Activated CD4-positive, alpha-beta T cell treated with anti-CD3 and anti-CD28 coated beads for 36 hours (primary cell): ENCODE measurements around the gene ALPP. TPM values are rescaled to one million over a fixed set of nuclear protein-coding genes. Genes with fewer than 3 reads are reported as not detected.
"Not testable (repeated sequence)": the region's sequence is repeated elsewhere in the genome, so short reads cannot be mapped to it uniquely, and the experiment has no call there.

ENCODE experiments used
- ATAC-seq: fragments of 200-7000 bp; cut with Tn5 transposase; one replicate; pipeline ENCODE4 v1.10.0; 2021; ENCODE audit warnings: mild to moderate bottlenecking, moderate library complexity
- CTCF ChIA-PET: fragments of 350-600 bp; sonication (Branson Sonifier 250); formaldehyde crosslinking; loops from one replicate; lab custom pipeline; 2021; ENCODE audit warnings: antibody characterized with exemption; lab: Charles Lee
- POLR2A ChIA-PET: fragments of 350-600 bp; sonication (Branson Sonifier 250); formaldehyde crosslinking; loops from one replicate; lab custom pipeline; 2021; ENCODE audit warnings: antibody characterized with exemption, inconsistent platforms; lab: Charles Lee
- DNase-seq: peaks from one replicate; pipeline ENCODE4 v3.0.0-alpha.2; 2020
- H3K27ac Mint-ChIP-seq: one replicate; pipeline ENCODE4 v1.8.0; 2021; ENCODE audit warnings: mixed read lengths
- H3K27me3 Mint-ChIP-seq: one replicate; pipeline ENCODE4 v1.8.0; 2021; ENCODE audit warnings: mixed read lengths
- H3K36me3 Mint-ChIP-seq: one replicate; pipeline ENCODE4 v1.8.0; 2021; ENCODE audit warnings: low read depth, mixed read lengths
- H3K4me1 Mint-ChIP-seq: one replicate; pipeline ENCODE4 v1.8.0; 2021; ENCODE audit warnings: mixed read lengths
- H3K4me3 Mint-ChIP-seq: one replicate; pipeline ENCODE4 v1.8.0; 2021; ENCODE audit warnings: mild to moderate bottlenecking, moderate library complexity, mixed read lengths
- H3K9me3 Mint-ChIP-seq: one replicate; pipeline ENCODE4 v1.8.0; 2021; ENCODE audit warnings: low read depth, mixed read lengths
- intact Hi-C, 2 experiments: fragments of 100-400 bp; cut with DNase I in 1 of 2; cut with micrococcal nuclease in 1 of 2; formaldehyde crosslinking; loops; one replicate each; pipeline versions ENCODE4 v1.14.2 to v1.15.1; 2022 to 2024; cut with DNase I, micrococcal nuclease
- total RNA-seq, 2 experiments: library from RNA; stranded (reverse); gene quantifications; one replicate each; pipeline ENCODE4 v1.2.3, GENCODE V29; 2021

The ALPP gene
- total RNA-seq, 2 experiments from 2014 or later: not detected

DNA sequence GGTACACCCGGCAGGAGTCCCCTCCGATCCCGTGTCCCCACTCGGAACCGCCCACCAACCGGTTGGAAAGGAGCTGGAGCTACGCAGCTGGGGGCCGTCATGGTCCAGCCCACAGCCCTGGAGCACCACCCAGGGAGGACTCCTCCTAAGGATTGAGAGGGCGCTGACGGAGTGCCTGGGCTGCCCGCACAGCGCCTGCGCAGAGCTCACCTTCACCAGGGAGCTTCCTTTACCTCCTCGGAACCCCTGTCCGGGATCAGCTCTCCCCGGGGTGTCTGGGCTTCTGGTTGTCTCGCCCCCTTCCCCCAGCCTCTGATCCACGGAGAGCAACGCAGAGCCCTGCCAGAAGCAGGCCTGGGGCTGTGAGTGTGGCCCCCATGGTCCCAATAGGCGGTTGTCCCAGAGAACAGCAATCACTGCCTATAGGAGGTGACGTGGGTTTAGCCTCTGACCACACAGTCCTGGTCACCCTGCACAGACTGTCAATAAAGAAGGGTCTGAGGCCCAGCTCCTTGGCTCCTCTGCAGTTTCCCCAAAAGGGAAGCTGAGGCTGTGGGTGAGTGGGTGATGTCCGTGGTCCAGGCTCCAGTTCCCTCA, 42.7 kb downstream of the ALPP start:
- intact Hi-C loops: no loop called here
- no peak for ATAC-seq
- H3K27ac Mint-ChIP-seq: no peak overlapping the region
- peaks cover 29% of the 10 kb centered on the region for H3K27me3 Mint-ChIP-seq
- peaks cover 11% of the 10 kb centered on the region for H3K9me3 Mint-ChIP-seq
- H3K4me3 Mint-ChIP-seq: no peak overlapping the region
- no peak for DNase-seq
- peaks cover 4% of the 10 kb centered on the region for H3K36me3 Mint-ChIP-seq
- H3K4me1 Mint-ChIP-seq: peaks cover 15% of the 10 kb centered on the region
- ChIA-PET POLR2A (no interaction called here), CTCF (interaction anchor here (0.6 to 1.3 kb wide), 5 partner anchors 9 to 515 kb away, joined by 3 to 5 read pairs (median 3); no protein-coding TSS in a partner anchor)

DNA sequence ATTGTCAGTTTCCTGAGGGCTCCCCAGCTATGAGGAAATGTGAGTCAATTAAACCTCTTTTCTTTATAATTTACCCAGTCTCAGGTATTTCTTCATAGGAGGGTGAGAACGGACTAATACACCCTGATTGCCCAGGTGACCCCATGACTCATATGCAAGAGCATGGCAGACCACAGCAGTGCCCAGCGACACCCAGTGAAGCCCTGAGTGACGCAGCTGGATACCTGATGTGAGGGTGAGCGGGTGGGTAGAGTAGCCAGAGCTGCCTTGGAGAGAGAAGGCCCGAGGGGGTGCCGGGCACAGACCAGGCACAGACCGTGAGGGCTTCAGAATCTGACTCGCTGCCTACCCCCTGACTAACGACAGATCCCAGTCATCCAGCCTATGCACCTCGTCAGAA, 43.5 kb downstream of the ALPP start:
- ChIA-PET CTCF (interaction anchor here (0.9 to 1.3 kb wide), 3 partner anchors 9 to 515 kb away, joined by 3 to 5 read pairs (median 4); no protein-coding TSS in a partner anchor), POLR2A (no interaction called here)
- H3K4me1 Mint-ChIP-seq: peaks cover 15% of the 10 kb centered on the region
- peaks cover 11% of the 10 kb centered on the region for H3K9me3 Mint-ChIP-seq
- ATAC-seq (no peak), DNase-seq (no peak)
- intact Hi-C loops: no loop called here
- no peak overlapping the region for H3K27ac Mint-ChIP-seq
- no peak overlapping the region for H3K4me3 Mint-ChIP-seq
- peaks cover 29% of the 10 kb centered on the region for H3K27me3 Mint-ChIP-seq
- peaks cover 4% of the 10 kb centered on the region for H3K36me3 Mint-ChIP-seq

DNA sequence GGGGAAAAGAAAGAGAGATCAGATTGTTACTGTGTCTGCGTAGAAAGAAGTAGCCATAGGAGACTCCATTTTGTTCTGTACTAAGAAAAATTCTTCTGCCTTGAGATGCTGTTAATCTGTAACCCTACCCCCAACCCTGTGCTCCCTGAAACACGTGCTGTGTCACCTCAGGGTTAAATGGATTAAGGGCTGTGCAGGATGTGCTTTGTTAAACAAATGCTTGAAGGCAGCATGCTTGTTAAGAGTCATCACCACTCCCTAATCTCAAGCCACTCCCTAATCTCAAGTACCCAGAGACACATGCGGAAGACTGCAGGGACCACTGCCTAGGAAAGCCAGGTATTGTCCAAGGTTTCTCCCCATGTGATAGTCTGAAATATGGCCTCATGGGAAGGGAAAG, 44.4 kb downstream of the ALPP start:
- CTCF ChIA-PET, H3K36me3 Mint-ChIP-seq, intact Hi-C loops, POLR2A ChIA-PET, H3K27ac Mint-ChIP-seq, H3K4me3 Mint-ChIP-seq, DNase-seq, ATAC-seq: not testable (repeated sequence)
- Mint-ChIP-seq H3K9me3 (peaks cover 11% of the 10 kb centered on the region), H3K27me3 (peaks cover 28% of the 10 kb centered on the region), H3K4me1 (peaks cover 15% of the 10 kb centered on the region)

GRCh38 chr2:232423407-232423806, 44.9 kb downstream of the ALPP start:
- ATAC-seq, H3K36me3 Mint-ChIP-seq, H3K4me3 Mint-ChIP-seq, H3K27ac Mint-ChIP-seq, CTCF ChIA-PET, POLR2A ChIA-PET, intact Hi-C loops, DNase-seq: not testable (repeated sequence)
- Mint-ChIP-seq H3K27me3 (peaks cover 24% of the 10 kb centered on the region), H3K4me1 (peaks cover 12% of the 10 kb centered on the region), H3K9me3 (peaks cover 11% of the 10 kb centered on the region)

GRCh38 chr2:232431705-232432590, 53.4 kb downstream of the ALPP start:
- ChIA-PET POLR2A (no interaction called here), CTCF (interaction anchor here (0.5 to 2.1 kb wide), 2 partner anchors 10 to 850 kb away, joined by 5 read pairs; no protein-coding TSS in a partner anchor)
- Mint-ChIP-seq H3K4me1 (no peaks in the 10 kb centered on the region), H3K36me3 (no peaks in the 10 kb centered on the region), H3K4me3 (no peak overlapping the region), H3K27ac (no peak overlapping the region), H3K9me3 (no peaks in the 10 kb centered on the region), H3K27me3 (no peaks in the 10 kb centered on the region)
- DNase-seq (no peak), ATAC-seq (no peak)
- intact Hi-C loops: loop anchor here in 1 of 2 experiments (5.0 kb wide), 1 partner anchor 285 kb away; no protein-coding TSS in a partner anchor

Other genes with a start within 250 kb of the ALPP start
- not detected for gene ALPG, start 28.1 kb downstream of the ALPP start, total RNA-seq
- gene ALPI, start 77.4 kb downstream of the ALPP start, total RNA-seq: not detected
- gene ECEL1, start 109.1 kb downstream of the ALPP start, total RNA-seq: under 1 TPM; 0.19 to 0.23 TPM
- not detected for gene PRSS56, start 141.6 kb downstream of the ALPP start, total RNA-seq
- not detected for gene CHRND, start 147.4 kb downstream of the ALPP start, total RNA-seq
- not detected for gene CHRNG, start 160.9 kb downstream of the ALPP start, total RNA-seq
- gene TIGD1, start 171.8 kb downstream of the ALPP start, total RNA-seq: 1 to 10 TPM; 7.6 to 7.9 TPM
- 10 to 100 TPM; 57.0 to 68.0 TPM for gene EIF4E2, start 171.9 kb downstream of the ALPP start, total RNA-seq